Measurements from ENCODE around the gene LPP. TPM values are rescaled to one million over a fixed set of nuclear protein-coding genes. Genes with fewer than 3 reads are reported as not detected.

LPP gene
- total and polyA plus RNA-seq, 2 of the 13 experiments (the other 11 are each of a cell fraction or from before 2014, with no cell fraction given), result 19.2 to 29.9 TPM

- no peaks in the 10 kb centered on the region for H3K4me1 ChIP-seq (ENCODE audit: insufficient read depth, low read length)
- H4K20me1 ChIP-seq (ENCODE audit: insufficient read depth, low read length), result no peaks in the 10 kb centered on the region
- in situ Hi-C loops (cut with HindIII; ENCODE audit: extremely low pct_ligation_motif_present, low pct_unique_long_range_greater_than_20kb), result no loop called here
- H3K36me3 ChIP-seq (replicated peaks in 1 of 2; ENCODE audit: control insufficient read depth in 1 of 2, insufficient read depth in 2 of 2, low read length in 2 of 2), result peaks cover 7 to 12% of the 10 kb centered on the region in 2 experiments; a peak in 3 of 5 replicates
- H3K4me2 ChIP-seq (ENCODE audit: low read depth, low read length), result no peak overlapping the region
- POLR2A ChIA-PET, result no interaction called here
- no peak for TF ChIP-seq SATB2 (CRISPR knock-in tag; IDR thresholded peaks at IDR 0.05)
- no peak for TF ChIP-seq REL (CRISPR knock-in tag; conservative IDR thresholded peaks at IDR 0.05)
- TF ChIP-seq RNF219 (CRISPR knock-in tag; IDR thresholded peaks at IDR 0.05), result no peak
- TF ChIP-seq ARID3A (IDR thresholded peaks at IDR 0.05; ENCODE audit: low read depth, low read length), result no peak
- no peak for TF ChIP-seq CC2D1A (CRISPR knock-in tag; IDR thresholded peaks at IDR 0.05)
- no peak for TF ChIP-seq ZFX (CRISPR knock-in tag; IDR thresholded peaks at IDR 0.05; ENCODE audit: low read depth)
- no peak for TF ChIP-seq HMGA1 (CRISPR knock-in tag; conservative IDR thresholded peaks at IDR 0.05)
- no peak for TF ChIP-seq ZNF891 (CRISPR knock-in tag; IDR thresholded peaks at IDR 0.05)
- DNase-seq (ENCODE audit: low spot score), result no peak
- H3K79me2 ChIP-seq (ENCODE audit: insufficient read depth, low read length), result no peaks in the 10 kb centered on the region
- FAIRE-seq, result no peak
- intact Hi-C loops (cut with micrococcal nuclease; ENCODE audit: unreplicated experiment), result no loop called here
- no peaks in the 10 kb centered on the region for H3K27me3 ChIP-seq (ENCODE audit: control insufficient read depth in 1 of 2, insufficient read depth in 2 of 2, low read length in 2 of 2)
- H3K9ac ChIP-seq (ENCODE audit: insufficient read depth, low read depth, low read length), result no peak overlapping the region
- no peaks in the 10 kb centered on the region for H3K9me3 ChIP-seq (ENCODE audit: low read length)
- 79% methylated on average over 3 of the region's 3 CpGs for WGBS (ENCODE audit: low lambda C conversion rate)
- CTCF ChIA-PET (ENCODE audit: low intra/inter-chr PET ratio, low total read pairs), result no interaction called here
- H2AFZ ChIP-seq (ENCODE audit: low read length), result no peak overlapping the region
- H3K4me3 ChIP-seq (replicated peaks in 1 of 3; ENCODE audit: insufficient read depth in 1 of 3, low read depth in 2 of 3, low read length in 3 of 3), result no peak overlapping the region
- no peak overlapping the region for H3K27ac ChIP-seq (ENCODE audit: extremely low read length, insufficient read depth, low read length)
- ATAC-seq, result no peak
- no TSS peak for BruUV-seq (replicated peaks)
These were observed 710.0 kb downstream of the LPP start for GRCh38 chr3:188863999-188864406.
